ENCODE data around the gene PPP6R3. TPM values are rescaled to one million over a fixed set of nuclear protein-coding genes. Genes with fewer than 3 reads are reported as not detected.
"Not testable (repeated sequence)": the region's sequence is repeated elsewhere in the genome, so short reads cannot be mapped to it uniquely, and the experiment has no call there.

PPP6R3 gene
- total RNA-seq, 2 experiments from 2014 or later, result 84.7 to 87.0 TPM

- DNase-seq, result no peak
- Mint-ChIP-seq H3K27me3 (ENCODE audit: low read depth) (no peaks in the 10 kb centered on the region), H3K9me3 (no peaks in the 10 kb centered on the region), H3K4me3 (no peak overlapping the region), H3K36me3 (ENCODE audit: low read depth) (no peaks in the 10 kb centered on the region), H3K27ac (no peak overlapping the region), H3K4me1 (ENCODE audit: low read depth) (no peaks in the 10 kb centered on the region)
- intact Hi-C loops (cut with micrococcal nuclease), result no loop called here
- CTCF ChIA-PET, result no interaction called here
These were observed 161.3 kb downstream of the PPP6R3 start for GRCh38 chr11:68621826-68622225.

DNA sequence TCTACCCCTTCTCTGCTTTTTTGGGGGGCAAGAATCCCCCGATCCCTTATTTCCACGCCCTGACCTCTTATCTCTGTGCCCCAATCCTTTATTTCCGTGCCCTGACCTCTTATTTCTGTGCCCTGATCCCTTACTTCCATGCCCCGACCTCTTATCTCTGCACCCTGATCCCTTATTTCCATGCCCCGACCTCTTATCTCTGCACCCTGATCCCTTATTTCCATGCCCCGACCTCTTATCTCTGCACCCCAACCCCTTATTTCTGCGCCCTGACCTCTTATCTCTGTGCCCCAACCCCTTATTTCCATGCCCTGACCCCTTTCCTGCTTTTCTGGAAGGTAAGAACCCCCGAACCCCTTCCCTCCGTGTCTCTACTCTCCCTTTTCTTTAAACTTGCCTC, 163.2 kb downstream of the PPP6R3 start:
- H3K9me3 Mint-ChIP-seq; H3K4me1 Mint-ChIP-seq (ENCODE audit: low read depth); H3K36me3 Mint-ChIP-seq (ENCODE audit: low read depth); H3K27ac Mint-ChIP-seq; H3K4me3 Mint-ChIP-seq; H3K27me3 Mint-ChIP-seq (ENCODE audit: low read depth); DNase-seq; CTCF ChIA-PET; intact Hi-C loops (cut with micrococcal nuclease): not testable (repeated sequence)

- CTCF ChIA-PET, result not testable (repeated sequence)
These were observed 164.5 kb downstream of the PPP6R3 start for GRCh38 chr11:68625069-68625468.

DNA sequence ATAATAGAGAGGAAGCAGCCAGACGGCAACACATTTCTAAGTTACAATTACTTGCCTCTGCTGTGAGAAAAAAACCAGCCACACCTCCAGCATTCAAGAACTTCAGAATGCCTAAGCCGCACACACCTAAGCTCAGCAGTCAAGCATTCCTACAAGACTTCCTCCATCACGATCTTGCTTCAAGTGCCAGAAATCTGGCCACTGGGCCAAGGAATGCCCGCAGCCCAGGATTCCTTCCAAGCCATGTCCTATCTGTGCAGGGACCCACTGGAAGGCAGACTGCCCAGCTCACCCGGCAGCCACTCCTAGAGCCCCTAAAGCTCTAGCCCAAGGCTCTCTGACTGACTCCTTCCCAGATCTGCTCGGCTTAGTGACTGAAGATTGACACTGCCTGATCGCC, 165.7 kb downstream of the PPP6R3 start:
- CTCF ChIA-PET; DNase-seq; H3K4me1 Mint-ChIP-seq (ENCODE audit: low read depth); H3K9me3 Mint-ChIP-seq; H3K36me3 Mint-ChIP-seq (ENCODE audit: low read depth); H3K4me3 Mint-ChIP-seq; intact Hi-C loops (cut with micrococcal nuclease); H3K27me3 Mint-ChIP-seq (ENCODE audit: low read depth); H3K27ac Mint-ChIP-seq: not testable (repeated sequence)

More at GRCh38 chr11:68625069-68625468, 164.5 kb downstream of the PPP6R3 start:
- H3K4me1 Mint-ChIP-seq (ENCODE audit: low read depth); H3K27ac Mint-ChIP-seq; intact Hi-C loops (cut with micrococcal nuclease); H3K9me3 Mint-ChIP-seq; H3K36me3 Mint-ChIP-seq (ENCODE audit: low read depth); DNase-seq; H3K27me3 Mint-ChIP-seq (ENCODE audit: low read depth); H3K4me3 Mint-ChIP-seq: not testable (repeated sequence)

DNA sequence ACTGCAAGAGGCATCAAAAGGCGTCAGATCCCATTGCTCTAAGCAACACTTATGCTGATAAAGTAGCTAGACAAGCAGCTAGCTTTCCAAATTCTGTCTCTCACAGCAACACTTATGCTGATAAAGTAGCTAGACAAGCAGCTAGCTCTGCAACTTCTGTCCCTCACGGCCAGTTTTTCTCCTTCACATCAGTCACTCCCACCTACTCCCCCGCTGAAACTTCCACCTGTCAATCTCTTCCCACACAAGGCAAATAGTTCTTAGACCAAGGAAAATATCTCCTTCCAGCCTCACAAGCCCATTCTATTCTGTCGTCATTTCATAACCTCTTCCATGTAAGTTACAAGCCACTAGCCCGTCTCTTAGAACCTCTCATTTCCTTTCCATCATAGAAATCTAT, 168.3 kb downstream of the PPP6R3 start:
- CTCF ChIA-PET; H3K36me3 Mint-ChIP-seq (ENCODE audit: low read depth); H3K4me1 Mint-ChIP-seq (ENCODE audit: low read depth); H3K27me3 Mint-ChIP-seq (ENCODE audit: low read depth); intact Hi-C loops (cut with micrococcal nuclease); H3K9me3 Mint-ChIP-seq; H3K27ac Mint-ChIP-seq; DNase-seq; H3K4me3 Mint-ChIP-seq: not testable (repeated sequence)

DNA sequence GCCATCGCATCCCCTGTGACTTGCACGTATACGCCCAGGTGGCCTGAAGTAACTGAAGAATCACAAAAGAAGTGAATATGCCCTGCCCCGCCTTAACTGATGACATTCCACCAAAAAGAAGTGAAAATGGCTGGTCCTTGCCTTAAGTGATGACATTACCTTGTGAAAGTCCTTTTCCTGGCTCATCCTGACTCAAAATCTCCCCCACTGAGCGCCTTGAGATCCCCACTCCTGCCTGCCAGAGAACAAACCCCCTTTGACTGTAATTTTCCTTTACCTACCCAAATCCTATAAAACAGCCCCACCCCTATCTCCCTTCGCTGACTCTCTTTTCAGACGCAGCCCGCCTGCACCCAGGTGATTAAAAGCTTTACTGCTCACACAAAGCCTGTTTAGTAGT, 171.8 kb downstream of the PPP6R3 start:
- H3K9me3 Mint-ChIP-seq; H3K36me3 Mint-ChIP-seq (ENCODE audit: low read depth); H3K27ac Mint-ChIP-seq; H3K4me3 Mint-ChIP-seq; H3K4me1 Mint-ChIP-seq (ENCODE audit: low read depth); DNase-seq; CTCF ChIA-PET; H3K27me3 Mint-ChIP-seq (ENCODE audit: low read depth): not testable (repeated sequence)
- intact Hi-C loops (cut with micrococcal nuclease), result loop anchor here (2.0 to 5.0 kb wide), 3 partner anchors 166 to 455 kb away; no protein-coding TSS in a partner anchor

DNA sequence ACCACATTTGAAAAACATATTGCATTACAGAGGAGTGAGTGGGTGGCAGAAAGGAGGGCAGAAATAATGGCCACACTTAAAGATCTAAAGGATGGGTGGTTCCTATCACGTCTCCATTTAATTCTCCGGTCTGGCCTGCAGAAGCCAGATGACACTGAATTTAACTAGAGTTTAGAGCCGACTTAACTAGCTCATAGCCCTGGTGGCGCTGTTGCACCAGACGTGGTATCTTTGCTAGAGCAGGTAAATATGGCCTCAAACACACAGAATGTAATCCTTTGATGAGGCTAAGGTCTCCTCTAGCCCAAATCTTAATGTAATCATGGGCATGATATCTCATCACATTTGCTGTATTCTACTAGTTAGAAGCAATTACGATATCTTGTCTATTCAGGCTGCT, 172.2 kb downstream of the PPP6R3 start:
- peak; percentile 75 for DNase-seq
- no peaks in the 10 kb centered on the region for H3K27me3 Mint-ChIP-seq (ENCODE audit: low read depth)
- intact Hi-C loops (cut with micrococcal nuclease), result loop anchor here (2.0 to 5.0 kb wide), 3 partner anchors 166 to 454 kb away; no protein-coding TSS in a partner anchor
- H3K27ac Mint-ChIP-seq, result no peak overlapping the region
- H3K36me3 Mint-ChIP-seq (ENCODE audit: low read depth), result no peaks in the 10 kb centered on the region
- H3K4me1 Mint-ChIP-seq (ENCODE audit: low read depth), result no peaks in the 10 kb centered on the region
- H3K4me3 Mint-ChIP-seq, result no peak overlapping the region
- no peaks in the 10 kb centered on the region for H3K9me3 Mint-ChIP-seq
- CTCF ChIA-PET, result no interaction called here

- intact Hi-C loops (cut with micrococcal nuclease), result loop anchor here (5.0 kb wide), 1 partner anchor 453 kb away; no protein-coding TSS in a partner anchor
- H3K27me3 Mint-ChIP-seq (ENCODE audit: low read depth); H3K27ac Mint-ChIP-seq; H3K9me3 Mint-ChIP-seq; H3K4me3 Mint-ChIP-seq; DNase-seq; CTCF ChIA-PET; H3K36me3 Mint-ChIP-seq (ENCODE audit: low read depth); H3K4me1 Mint-ChIP-seq (ENCODE audit: low read depth): not testable (repeated sequence)
These were observed 174.1 kb downstream of the PPP6R3 start for GRCh38 chr11:68634606-68635005.

GRCh38 chr11:68635172-68635571, 174.6 kb downstream of the PPP6R3 start:
- H3K27ac Mint-ChIP-seq; H3K4me3 Mint-ChIP-seq; intact Hi-C loops (cut with micrococcal nuclease); H3K36me3 Mint-ChIP-seq (ENCODE audit: low read depth); H3K4me1 Mint-ChIP-seq (ENCODE audit: low read depth); H3K27me3 Mint-ChIP-seq (ENCODE audit: low read depth); CTCF ChIA-PET; H3K9me3 Mint-ChIP-seq; DNase-seq: not testable (repeated sequence)

GRCh38 chr11:68635883-68636282, 175.3 kb downstream of the PPP6R3 start:
- H3K4me1 Mint-ChIP-seq (ENCODE audit: low read depth); CTCF ChIA-PET; H3K9me3 Mint-ChIP-seq; H3K4me3 Mint-ChIP-seq; H3K27me3 Mint-ChIP-seq (ENCODE audit: low read depth); H3K27ac Mint-ChIP-seq; H3K36me3 Mint-ChIP-seq (ENCODE audit: low read depth); DNase-seq; intact Hi-C loops (cut with micrococcal nuclease): not testable (repeated sequence)

DNA sequence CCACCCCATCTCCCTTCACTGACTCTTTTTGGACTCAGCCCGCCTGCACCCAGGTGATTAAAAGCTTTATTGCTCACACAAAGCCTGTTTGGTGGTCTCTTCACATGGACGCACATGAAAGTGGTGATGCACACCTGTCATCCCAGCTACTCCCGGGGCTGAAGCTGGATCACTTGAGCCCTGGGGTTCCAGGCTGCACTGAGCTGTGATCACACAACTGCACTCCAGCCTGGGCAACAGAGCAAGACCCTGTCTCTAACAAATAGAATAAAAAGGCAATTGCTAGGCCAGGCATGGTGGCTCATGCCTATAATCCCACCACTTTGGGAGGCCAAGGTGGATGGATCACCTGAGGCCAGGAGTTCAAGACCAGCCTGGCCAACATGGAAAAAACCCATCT, 178.8 kb downstream of the PPP6R3 start:
- DNase-seq; H3K4me1 Mint-ChIP-seq (ENCODE audit: low read depth); H3K27ac Mint-ChIP-seq; H3K27me3 Mint-ChIP-seq (ENCODE audit: low read depth); H3K9me3 Mint-ChIP-seq; intact Hi-C loops (cut with micrococcal nuclease); H3K36me3 Mint-ChIP-seq (ENCODE audit: low read depth); H3K4me3 Mint-ChIP-seq; CTCF ChIA-PET: not testable (repeated sequence)

- Mint-ChIP-seq H3K4me1 (ENCODE audit: low read depth) (no peaks in the 10 kb centered on the region), H3K4me3 (no peak overlapping the region), H3K9me3 (peaks cover 7% of the 10 kb centered on the region), H3K27me3 (ENCODE audit: low read depth) (peaks cover 6% of the 10 kb centered on the region), H3K36me3 (ENCODE audit: low read depth) (no peaks in the 10 kb centered on the region), H3K27ac (no peak overlapping the region)
- intact Hi-C loops (cut with micrococcal nuclease), result no loop called here
- no peak for DNase-seq
- CTCF ChIA-PET, result no interaction called here
These were observed 181.3 kb downstream of the PPP6R3 start for GRCh38 chr11:68641880-68642279.

DNA sequence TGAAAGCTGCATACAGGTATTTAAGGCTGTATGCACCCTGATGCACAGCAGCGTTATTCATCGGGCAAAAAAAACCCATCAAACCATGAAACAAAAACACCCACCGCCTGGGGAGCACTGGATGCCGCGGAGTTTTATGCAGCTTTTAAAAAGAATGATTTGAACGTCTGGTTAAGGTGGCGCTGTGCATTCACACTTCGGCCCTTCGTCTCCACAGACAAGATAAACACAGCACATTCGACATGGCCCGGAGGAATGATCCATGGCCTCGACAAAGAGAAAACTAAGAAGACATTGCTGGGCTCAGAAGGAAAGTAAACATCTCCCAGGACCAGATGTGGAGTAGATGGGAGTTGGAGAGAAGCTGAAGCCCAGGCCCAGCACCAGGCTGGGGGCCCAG, 183.0 kb downstream of the PPP6R3 start:
- no peak overlapping the region for H3K27ac Mint-ChIP-seq
- peaks cover 9% of the 10 kb centered on the region for H3K27me3 Mint-ChIP-seq (ENCODE audit: low read depth)
- no peak for DNase-seq
- H3K4me3 Mint-ChIP-seq, result no peak overlapping the region
- H3K9me3 Mint-ChIP-seq, result peaks cover 14% of the 10 kb centered on the region
- no peaks in the 10 kb centered on the region for H3K36me3 Mint-ChIP-seq (ENCODE audit: low read depth)
- CTCF ChIA-PET, result interaction anchor here (0.6 kb wide), 1 partner anchor 156 kb away, joined by 3 read pairs; no protein-coding TSS in a partner anchor
- H3K4me1 Mint-ChIP-seq (ENCODE audit: low read depth), result no peaks in the 10 kb centered on the region
- intact Hi-C loops (cut with micrococcal nuclease), result no loop called here

DNA sequence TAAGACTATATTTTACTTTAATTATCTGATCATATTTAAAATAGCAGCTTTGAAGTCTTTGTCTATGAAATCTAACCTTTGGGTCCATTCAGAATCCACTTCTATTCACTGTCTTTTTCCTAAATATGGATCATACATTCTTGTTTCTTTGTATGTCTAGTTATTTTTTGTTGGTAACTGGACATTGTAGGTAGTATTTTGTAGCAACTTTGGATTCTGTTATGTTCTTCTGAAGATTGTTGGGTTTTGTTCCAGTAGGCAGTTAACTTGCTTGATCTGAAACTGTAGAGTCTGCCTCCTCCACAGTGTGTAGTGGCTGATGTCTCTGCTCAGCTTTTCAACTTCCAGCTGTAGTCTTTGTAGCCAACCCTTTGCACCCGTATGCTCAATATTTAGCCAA, 186.3 kb downstream of the PPP6R3 start:
- CTCF ChIA-PET, result interaction anchor here (1.7 kb wide), 1 partner anchor 197 kb away, joined by 5 read pairs; no protein-coding TSS in a partner anchor
- peaks cover 14% of the 10 kb centered on the region for H3K9me3 Mint-ChIP-seq
- H3K36me3 Mint-ChIP-seq (ENCODE audit: low read depth), result no peaks in the 10 kb centered on the region
- peaks cover 19% of the 10 kb centered on the region for H3K27me3 Mint-ChIP-seq (ENCODE audit: low read depth)
- DNase-seq, result no peak
- no peak overlapping the region for H3K27ac Mint-ChIP-seq
- intact Hi-C loops (cut with micrococcal nuclease), result no loop called here
- no peak overlapping the region for H3K4me3 Mint-ChIP-seq
- no peaks in the 10 kb centered on the region for H3K4me1 Mint-ChIP-seq (ENCODE audit: low read depth)

All from activated naive CD4-positive, alpha-beta T cell treated with anti-CD3 and anti-CD28 coated beads for 36 hours (primary cell).